ENCODE data around the gene CDH24. TPM values are rescaled to one million over a fixed set of nuclear protein-coding genes. Genes with fewer than 3 reads are reported as not detected.
A peak's percentile ranks its signal among the peaks of the same experiment; 100 is the strongest.

CDH24 gene
- total and polyA plus RNA-seq, 2 of the 13 experiments (the other 11 are each of a cell fraction or from before 2014, with no cell fraction given), result 0.69 to 0.99 TPM

DNA sequence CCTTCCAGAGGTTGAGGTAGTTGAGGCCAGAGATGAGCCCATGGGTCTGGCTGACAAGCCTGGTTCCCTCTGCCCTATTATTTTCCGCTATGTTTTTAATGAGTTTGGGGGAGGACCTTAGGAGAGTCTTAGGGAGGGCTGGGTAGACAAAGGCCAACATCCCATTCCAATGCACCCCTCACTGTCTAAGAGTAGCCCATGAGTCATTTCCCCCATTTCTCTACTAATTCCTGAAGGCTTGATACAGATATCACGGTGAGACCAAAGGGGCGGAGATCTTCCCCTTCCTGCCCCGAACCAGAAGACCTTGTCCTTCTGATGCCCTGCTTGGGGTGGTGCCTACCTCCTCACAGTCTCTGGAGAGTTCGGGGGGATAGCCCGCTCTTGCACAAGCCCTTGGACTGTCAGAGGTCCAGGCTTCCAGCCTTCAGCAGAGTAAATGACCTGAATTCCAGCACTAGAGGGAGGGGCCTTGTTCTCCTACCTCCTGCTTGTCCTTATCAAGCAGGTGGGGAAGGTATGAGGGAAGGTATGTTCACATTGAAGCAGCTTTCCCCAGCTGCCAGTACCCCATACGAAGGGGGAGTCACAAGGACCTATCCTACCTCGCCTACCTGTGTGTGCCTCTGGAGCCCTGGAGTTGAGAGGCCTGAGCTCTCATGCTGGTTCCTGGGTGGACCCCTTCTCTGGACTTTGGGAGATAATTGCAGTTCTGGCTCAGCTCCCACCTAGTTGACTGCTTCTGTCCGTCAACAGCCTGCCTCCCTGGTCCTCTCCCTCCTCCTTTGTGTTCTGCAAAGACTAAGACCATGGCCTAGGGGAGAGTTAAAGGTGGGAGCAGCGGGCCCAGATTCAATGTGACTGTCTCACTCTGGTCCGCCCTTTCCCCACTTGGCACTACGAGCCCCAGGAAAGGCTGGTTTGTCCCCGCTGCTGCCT is 11.6 kb downstream of the CDH24 start (continued):
- 0 out of 2 replicates have a peak, but pooled peaks have one; percentile 76 for TF ChIP-seq KLF13 (CRISPR knock-in tag; IDR thresholded peaks at IDR 0.05)
- TF ChIP-seq BHLHE40 (IDR thresholded peaks at IDR 0.05; ENCODE audit: low read length), result no peak
- peak; percentile 14; the same call in 1 of the 2 replicates for TF ChIP-seq ZFX (CRISPR knock-in tag; IDR thresholded peaks at IDR 0.05; ENCODE audit: low read depth)
- no peak for TF ChIP-seq ARID2 (CRISPR knock-in tag; IDR thresholded peaks at IDR 0.05; ENCODE audit: borderline replicate concordance)
- no peak for TF ChIP-seq FOXA3 (CRISPR knock-in tag; IDR thresholded peaks at IDR 0.05)
- 0 out of 2 replicates have a peak, but pooled peaks have one; percentile 31 for TF ChIP-seq ZNF547 (CRISPR knock-in tag; IDR thresholded peaks at IDR 0.05)
- no peak for TF ChIP-seq ZNF546 (CRISPR knock-in tag; conservative IDR thresholded peaks at IDR 0.05)
- TF ChIP-seq ZNF883 (CRISPR knock-in tag; IDR thresholded peaks at IDR 0.05; ENCODE audit: not compliant biosample characterization), result peak; percentile 59
- TF ChIP-seq, protein P1, sequence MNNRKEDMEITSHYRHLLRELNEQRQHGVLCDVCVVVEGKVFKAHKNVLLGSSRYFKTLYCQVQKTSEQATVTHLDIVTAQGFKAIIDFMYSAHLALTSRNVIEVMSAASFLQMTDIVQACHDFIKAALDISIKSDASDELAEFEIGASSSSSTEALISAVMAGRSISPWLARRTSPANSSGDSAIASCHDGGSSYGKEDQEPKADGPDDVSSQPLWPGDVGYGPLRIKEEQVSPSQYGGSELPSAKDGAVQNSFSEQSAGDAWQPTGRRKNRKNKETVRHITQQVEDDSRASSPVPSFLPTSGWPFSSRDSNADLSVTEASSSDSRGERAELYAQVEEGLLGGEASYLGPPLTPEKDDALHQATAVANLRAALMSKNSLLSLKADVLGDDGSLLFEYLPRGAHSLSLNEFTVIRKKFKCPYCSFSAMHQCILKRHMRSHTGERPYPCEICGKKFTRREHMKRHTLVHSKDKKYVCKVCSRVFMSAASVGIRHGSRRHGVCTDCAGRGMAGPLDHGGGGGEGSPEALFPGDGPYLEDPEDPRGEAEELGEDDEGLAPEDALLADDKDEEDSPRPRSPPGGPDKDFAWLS (CRISPR knock-in tag; IDR thresholded peaks at IDR 0.05; ENCODE audit: borderline replicate concordance), result no peak
- TF ChIP-seq DBP (CRISPR knock-in tag; IDR thresholded peaks at IDR 0.05; ENCODE audit: not compliant biosample characterization), result no peak
- no peak for TF ChIP-seq SOX5 (CRISPR knock-in tag; IDR thresholded peaks at IDR 0.05; ENCODE audit: borderline replicate concordance)
- no peak for TF ChIP-seq PRPF4 (IDR thresholded peaks at IDR 0.05; ENCODE audit: low read depth, low read length, poor library complexity, severe bottlenecking)
- TF ChIP-seq ETV5 (CRISPR knock-in tag; IDR thresholded peaks at IDR 0.05; ENCODE audit: borderline replicate concordance), result 0 out of 2 replicates have a peak, but pooled peaks have one; percentile 6
- no peak for TF ChIP-seq ZNF552 (CRISPR knock-in tag; IDR thresholded peaks at IDR 0.05; ENCODE audit: borderline replicate concordance)
- TF ChIP-seq ZNF607 (CRISPR knock-in tag; IDR thresholded peaks at IDR 0.05; ENCODE audit: borderline replicate concordance), result peak; percentile 61; the same call in 1 of the 2 replicates
- TF ChIP-seq ZNF18 (CRISPR knock-in tag; IDR thresholded peaks at IDR 0.05; ENCODE audit: insufficient replicate concordance), result no peak
- no peak for TF ChIP-seq GFI1 (CRISPR knock-in tag; IDR thresholded peaks at IDR 0.05; ENCODE audit: borderline replicate concordance)
- no peak for TF ChIP-seq ZNF354B (CRISPR knock-in tag; IDR thresholded peaks at IDR 0.05)
- no peak for TF ChIP-seq GATA4 (IDR thresholded peaks at IDR 0.05; ENCODE audit: borderline replicate concordance, low read depth)
- no peak for TF ChIP-seq MXI1 (IDR thresholded peaks at IDR 0.05; ENCODE audit: borderline replicate concordance, low read depth, low read length)
- peak; percentile 36; the same call in 1 of the 2 replicates for TF ChIP-seq HDAC1 (CRISPR knock-in tag; IDR thresholded peaks at IDR 0.05)
- TF ChIP-seq ZNF263 (CRISPR knock-in tag; IDR thresholded peaks at IDR 0.05), result peak; percentile 94
- no peak for TF ChIP-seq ZBTB38 (CRISPR knock-in tag; IDR thresholded peaks at IDR 0.05)
- TF ChIP-seq, protein P2, sequence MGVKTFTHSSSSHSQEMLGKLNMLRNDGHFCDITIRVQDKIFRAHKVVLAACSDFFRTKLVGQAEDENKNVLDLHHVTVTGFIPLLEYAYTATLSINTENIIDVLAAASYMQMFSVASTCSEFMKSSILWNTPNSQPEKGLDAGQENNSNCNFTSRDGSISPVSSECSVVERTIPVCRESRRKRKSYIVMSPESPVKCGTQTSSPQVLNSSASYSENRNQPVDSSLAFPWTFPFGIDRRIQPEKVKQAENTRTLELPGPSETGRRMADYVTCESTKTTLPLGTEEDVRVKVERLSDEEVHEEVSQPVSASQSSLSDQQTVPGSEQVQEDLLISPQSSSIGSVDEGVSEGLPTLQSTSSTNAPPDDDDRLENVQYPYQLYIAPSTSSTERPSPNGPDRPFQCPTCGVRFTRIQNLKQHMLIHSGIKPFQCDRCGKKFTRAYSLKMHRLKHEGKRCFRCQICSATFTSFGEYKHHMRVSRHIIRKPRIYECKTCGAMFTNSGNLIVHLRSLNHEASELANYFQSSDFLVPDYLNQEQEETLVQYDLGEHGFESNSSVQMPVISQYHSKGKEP (CRISPR knock-in tag; IDR thresholded peaks at IDR 0.05), result no peak
